ENCODE results near the gene GRID2IP.
"Not testable (repeated sequence)": the region's sequence is repeated elsewhere in the genome, so short reads cannot be mapped to it uniquely, and the experiment has no call there.

The GRID2IP gene

DNA sequence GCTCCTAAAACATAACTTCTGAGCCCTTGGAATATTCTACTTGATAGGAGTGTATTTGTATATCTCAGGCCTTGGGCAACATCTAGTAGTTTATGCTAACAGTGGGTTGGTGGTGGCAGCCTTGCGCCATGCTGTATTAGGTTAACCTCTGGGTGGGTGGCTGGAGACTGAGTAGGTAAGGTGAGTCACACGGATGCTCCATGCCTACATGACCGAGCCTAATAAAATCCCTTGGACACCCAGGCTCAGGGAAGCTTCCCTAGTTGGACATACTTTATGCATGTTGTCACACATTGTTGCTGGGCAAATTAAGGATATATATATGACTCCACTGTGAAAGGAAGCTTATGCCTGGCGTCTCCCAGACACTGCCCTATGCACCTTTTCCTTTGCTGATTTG lies 97.5 kb downstream of the GRID2IP start:
- Histone ChIP-seq H3K9me3 (ENCODE audit: low read length) (no peaks in the 10 kb centered on the region), H3K4me3 (ENCODE audit: low read length) (no peak overlapping the region), H3K4me1 (ENCODE audit: insufficient read depth, low read length) (no peaks in the 10 kb centered on the region), H3K27me3 (ENCODE audit: insufficient read depth, low read length) (no peaks in the 10 kb centered on the region), H2AFZ (ENCODE audit: low read depth, low read length) (no peak overlapping the region), H3K36me3 (ENCODE audit: insufficient read depth, low read length) (no peaks in the 10 kb centered on the region)

DNA sequence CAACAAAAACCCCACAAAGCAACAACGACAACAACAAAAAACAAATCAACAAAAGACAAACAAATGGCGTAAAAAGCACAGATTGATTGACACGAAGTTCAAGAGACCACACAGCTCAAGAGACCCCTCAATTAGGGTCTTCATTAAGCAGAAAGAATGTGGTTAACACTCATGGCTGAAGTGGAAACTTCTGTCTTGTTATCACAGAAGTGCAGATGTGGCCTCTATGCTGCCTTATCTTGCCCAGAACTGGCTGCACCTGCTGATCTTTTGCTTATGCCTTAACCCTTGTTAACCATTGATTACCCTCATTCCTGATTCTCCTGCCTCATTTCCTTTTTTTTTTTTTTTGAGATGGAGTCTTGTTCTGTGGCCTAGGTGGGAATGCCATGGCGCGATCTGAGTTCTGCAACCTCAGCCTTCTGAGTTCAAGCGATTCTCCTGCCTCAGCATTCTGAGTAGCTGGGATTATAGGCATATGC lies 100.0 kb downstream of the GRID2IP start:
- Histone ChIP-seq H3K27me3 (ENCODE audit: insufficient read depth, low read length) (no peaks in the 10 kb centered on the region), H3K9me3 (ENCODE audit: low read length) (no peaks in the 10 kb centered on the region), H3K4me3 (ENCODE audit: low read length) (no peak overlapping the region), H3K4me1 (ENCODE audit: insufficient read depth, low read length) (peaks cover 2% of the 10 kb centered on the region), H3K36me3 (ENCODE audit: insufficient read depth, low read length) (no peaks in the 10 kb centered on the region), H2AFZ (ENCODE audit: low read depth, low read length) (no peak overlapping the region)

DNA sequence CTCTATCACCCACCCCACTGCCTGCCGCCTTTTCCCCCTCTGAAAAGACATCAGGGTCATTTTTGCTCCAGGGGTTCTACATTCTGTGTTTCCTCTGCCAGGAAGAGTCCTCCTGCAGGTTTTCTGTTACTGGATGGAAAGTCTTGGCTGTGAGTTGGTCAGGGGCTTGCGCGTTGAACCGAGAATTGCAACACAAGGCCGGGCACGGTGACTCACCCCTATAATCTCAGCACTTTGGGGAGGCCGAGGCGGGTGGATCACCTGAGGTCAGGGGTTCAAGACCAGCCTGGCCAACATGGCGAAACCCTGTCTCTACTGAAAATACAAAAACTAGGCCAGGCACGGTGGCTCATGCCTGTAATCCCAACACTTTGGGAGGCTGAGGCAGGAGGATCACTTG lies 100.7 kb downstream of the GRID2IP start:
- H3K36me3 ChIP-seq (ENCODE audit: insufficient read depth, low read length); H3K27me3 ChIP-seq (ENCODE audit: insufficient read depth, low read length); H3K9me3 ChIP-seq (ENCODE audit: low read length); H3K4me1 ChIP-seq (ENCODE audit: insufficient read depth, low read length); H3K4me3 ChIP-seq (ENCODE audit: low read length); H2AFZ ChIP-seq (ENCODE audit: low read depth, low read length): not testable (repeated sequence)

DNA sequence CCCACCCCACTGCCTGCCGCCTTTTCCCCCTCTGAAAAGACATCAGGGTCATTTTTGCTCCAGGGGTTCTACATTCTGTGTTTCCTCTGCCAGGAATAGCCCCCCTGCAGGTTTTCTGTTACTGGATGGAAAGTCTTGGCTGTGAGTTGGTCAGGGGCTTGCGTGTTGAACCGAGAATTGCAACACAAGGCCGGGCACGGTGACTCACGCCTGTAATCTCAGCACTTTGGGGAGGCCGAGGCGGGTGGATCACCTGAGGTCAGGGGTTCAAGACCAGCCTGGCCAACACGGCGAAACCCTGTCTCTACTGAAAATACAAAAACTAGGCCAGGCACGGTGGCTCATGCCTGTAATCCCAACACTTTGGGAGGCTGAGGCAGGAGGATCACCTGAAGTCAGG lies 101.4 kb downstream of the GRID2IP start:
- not testable (repeated sequence) for H2AFZ ChIP-seq (ENCODE audit: low read depth, low read length); H3K27me3 ChIP-seq (ENCODE audit: insufficient read depth, low read length); H3K4me3 ChIP-seq (ENCODE audit: low read length); H3K9me3 ChIP-seq (ENCODE audit: low read length); H3K4me1 ChIP-seq (ENCODE audit: insufficient read depth, low read length)
- H3K36me3 ChIP-seq (ENCODE audit: insufficient read depth, low read length): peaks cover 12% of the 10 kb centered on the region

DNA sequence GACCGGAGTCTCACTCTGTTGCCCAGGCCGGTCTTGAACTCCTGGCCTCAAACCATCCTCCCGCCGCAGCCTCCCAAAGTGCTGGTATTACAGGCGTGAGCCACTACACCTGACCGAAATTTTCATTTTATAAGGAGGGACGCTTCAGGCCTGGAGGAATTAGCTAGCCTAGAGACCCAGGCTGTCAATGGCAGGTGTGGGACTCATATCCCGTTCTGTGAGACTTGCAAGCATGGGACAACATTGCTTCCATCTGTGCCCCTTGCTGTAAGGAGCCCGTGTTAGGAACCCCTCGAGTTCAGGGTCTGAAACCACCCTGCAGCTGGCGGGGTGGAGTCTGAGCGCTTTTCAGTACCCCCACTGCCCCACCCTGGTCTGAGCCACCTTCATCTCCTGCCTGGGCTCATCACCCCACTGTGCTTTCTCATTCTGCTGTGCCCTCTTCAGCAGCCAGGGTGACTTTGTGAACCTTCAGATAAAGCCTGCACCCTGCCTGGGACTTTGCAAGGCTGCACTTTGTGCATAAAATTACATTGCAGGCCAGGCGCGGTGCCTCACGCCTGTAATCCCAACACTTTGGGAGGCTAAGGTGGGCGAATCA lies 102.2 kb downstream of the GRID2IP start:
- Histone ChIP-seq H3K4me3 (ENCODE audit: low read length) (peak overlapping the region; percentile 82), H2AFZ (ENCODE audit: low read depth, low read length) (no peak overlapping the region), H3K4me1 (ENCODE audit: insufficient read depth, low read length) (peaks cover 2% of the 10 kb centered on the region), H3K9me3 (ENCODE audit: low read length) (no peaks in the 10 kb centered on the region), H3K27me3 (ENCODE audit: insufficient read depth, low read length) (no peaks in the 10 kb centered on the region), H3K36me3 (ENCODE audit: insufficient read depth, low read length) (peaks cover 20% of the 10 kb centered on the region)

DNA sequence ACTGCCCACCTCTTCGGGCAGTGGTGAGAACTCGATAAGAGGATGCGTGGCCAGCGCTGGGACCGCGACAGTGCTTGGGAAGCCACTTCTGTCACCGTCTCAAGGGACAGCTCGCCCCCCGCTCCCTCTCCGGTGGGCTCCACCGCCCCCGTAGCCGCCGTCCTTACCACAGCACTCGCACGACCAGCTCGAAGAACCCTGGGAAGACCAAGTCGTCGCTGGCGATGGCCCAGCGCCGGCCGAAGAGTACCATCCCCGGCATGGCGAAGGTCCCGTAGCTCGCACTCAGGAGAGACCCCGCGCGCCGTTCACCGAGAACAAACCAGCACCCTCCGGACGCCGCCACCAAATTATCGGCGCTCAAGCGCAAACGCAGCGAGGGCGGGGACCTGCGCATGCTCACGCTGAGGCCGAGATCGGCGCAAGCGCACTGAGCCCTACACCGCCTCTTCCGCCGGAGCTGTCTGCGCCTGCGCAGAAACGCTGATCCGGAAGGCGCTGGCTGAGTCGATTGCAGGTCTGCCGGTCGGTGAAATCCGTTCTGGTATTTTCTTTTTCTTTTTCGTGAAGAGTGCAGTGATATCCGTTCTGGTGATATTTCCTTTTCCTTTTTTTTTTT lies 103.6 kb downstream of the GRID2IP start, which contains the start of gene DAGLB:
Gene DAGLB, minus strand, starts transcription at position 374 of the 619 bp plus-strand sequence. Its CDS starts 112 bp downstream, at position 262.
- Histone ChIP-seq H3K9me3 (ENCODE audit: low read length) (peaks cover 2% of the 10 kb centered on the region), H3K4me1 (ENCODE audit: insufficient read depth, low read length) (peaks cover 2% of the 10 kb centered on the region), H3K36me3 (ENCODE audit: insufficient read depth, low read length) (peaks cover 29% of the 10 kb centered on the region), H3K4me3 (ENCODE audit: low read length) (peak within 1 kb of the TSS; percentile 82), H3K27me3 (ENCODE audit: insufficient read depth, low read length) (no peaks in the 10 kb centered on the region), H2AFZ (ENCODE audit: low read depth, low read length) (peak within 1 kb of the TSS; percentile 36)

All from neuron (in vitro differentiated cells).